ENCODE results near the gene CLDN8. TPM values are rescaled to one million over a fixed set of nuclear protein-coding genes. Genes with fewer than 3 reads are reported as not detected.
A peak's percentile ranks its signal among the peaks of the same experiment; 100 is the strongest.

The CLDN8 gene
- total and polyA plus RNA-seq, 2 of the 13 experiments (the other 11 are each of a cell fraction or from before 2014, with no cell fraction given) = not detected

- H4K20me1 ChIP-seq (ENCODE audit: insufficient read depth, low read length) = no peaks in the 10 kb centered on the region
- peak; percentile 10 for DNase-seq (ENCODE audit: low spot score)
- TF ChIP-seq ZNF816 (CRISPR knock-in tag; IDR thresholded peaks at IDR 0.05; ENCODE audit: borderline replicate concordance) (no peak), ZNF30 (CRISPR knock-in tag; IDR thresholded peaks at IDR 0.05) (no peak), CBX2 (IDR thresholded peaks at IDR 0.05; ENCODE audit: low read depth, low read length) (no peak), CBX2 (CRISPR knock-in tag; IDR thresholded peaks at IDR 0.05; ENCODE audit: low read depth) (no peak), CHD4 (IDR thresholded peaks at IDR 0.05; ENCODE audit: borderline replicate concordance, low read length) (no peak), ZNF121 (CRISPR knock-in tag; IDR thresholded peaks at IDR 0.05) (no peak), ZNF792 (CRISPR knock-in tag; IDR thresholded peaks at IDR 0.05) (no peak), THAP9 (CRISPR knock-in tag; IDR thresholded peaks at IDR 0.05; ENCODE audit: borderline replicate concordance) (no peak), KDM3A (CRISPR knock-in tag; IDR thresholded peaks at IDR 0.05; ENCODE audit: low read depth) (no peak), ZFAT (CRISPR knock-in tag; conservative IDR thresholded peaks at IDR 0.05) (no peak), XBP1 (CRISPR knock-in tag; IDR thresholded peaks at IDR 0.05) (no peak), DR1 (CRISPR knock-in tag; IDR thresholded peaks at IDR 0.05) (no peak), TRIM24 (CRISPR knock-in tag; IDR thresholded peaks at IDR 0.05) (no peak), ZNF234 (CRISPR knock-in tag; conservative IDR thresholded peaks at IDR 0.05) (no peak), RNF219 (CRISPR knock-in tag; IDR thresholded peaks at IDR 0.05) (no peak), MZF1 (CRISPR knock-in tag; IDR thresholded peaks at IDR 0.05; ENCODE audit: borderline replicate concordance) (no peak), DRAP1 (CRISPR knock-in tag; IDR thresholded peaks at IDR 0.05) (no peak)
- no peaks in the 10 kb centered on the region for H3K79me2 ChIP-seq (ENCODE audit: insufficient read depth, low read length)
- peaks cover 59% of the 10 kb centered on the region for H3K9me3 ChIP-seq (ENCODE audit: low read length)
- in situ Hi-C loops (cut with HindIII; ENCODE audit: extremely low pct_ligation_motif_present, low pct_unique_long_range_greater_than_20kb) (no loop called here), intact Hi-C loops (cut with micrococcal nuclease; ENCODE audit: unreplicated experiment) (no loop called here)
- H3K27ac ChIP-seq (ENCODE audit: extremely low read length, insufficient read depth, low read length) = no peak overlapping the region
- H3K36me3 ChIP-seq (replicated peaks in 1 of 2; ENCODE audit: control insufficient read depth in 1 of 2, insufficient read depth in 2 of 2, low read length in 2 of 2) = no peaks in the 10 kb centered on the region
- no peak for ATAC-seq
- no peak overlapping the region for H3K4me3 ChIP-seq (replicated peaks in 1 of 3; ENCODE audit: insufficient read depth in 1 of 3, low read depth in 2 of 3, low read length in 3 of 3)
- H3K4me1 ChIP-seq (ENCODE audit: insufficient read depth, low read length) = no peaks in the 10 kb centered on the region
- H2AFZ ChIP-seq (ENCODE audit: low read length) = no peak overlapping the region
- no peak overlapping the region for H3K4me2 ChIP-seq (ENCODE audit: low read depth, low read length)
- BruUV-seq (replicated peaks) = no TSS peak
- no peak overlapping the region for H3K9ac ChIP-seq (ENCODE audit: insufficient read depth, low read depth, low read length)
- CTCF ChIA-PET (ENCODE audit: low intra/inter-chr PET ratio, low total read pairs) = no interaction called here
- POLR2A ChIA-PET = no interaction called here
- no peaks in the 10 kb centered on the region for H3K27me3 ChIP-seq (ENCODE audit: control insufficient read depth in 1 of 2, insufficient read depth in 2 of 2, low read length in 2 of 2)
- WGBS (ENCODE audit: low lambda C conversion rate) = 2% methylated on average over 2 of the region's 2 CpGs
- FAIRE-seq = no peak
Observed at GRCh38 chr21:30194701-30195299, 21.1 kb downstream of the CLDN8 start.

Measured in HepG2 (cell line).